DMS 273 (cell line): ENCODE data around the gene UNC13B.
"Not testable (repeated sequence)": the region's sequence is repeated elsewhere in the genome, so short reads cannot be mapped to it uniquely, and the experiment has no call there.

Experiments used
- DNase-seq: peaks from one replicate; lab custom pipeline; 2025; ENCODE audit not compliant: unreplicated experiment; lab: John Stamatoyannopoulos, UW

Gene UNC13B

DNA sequence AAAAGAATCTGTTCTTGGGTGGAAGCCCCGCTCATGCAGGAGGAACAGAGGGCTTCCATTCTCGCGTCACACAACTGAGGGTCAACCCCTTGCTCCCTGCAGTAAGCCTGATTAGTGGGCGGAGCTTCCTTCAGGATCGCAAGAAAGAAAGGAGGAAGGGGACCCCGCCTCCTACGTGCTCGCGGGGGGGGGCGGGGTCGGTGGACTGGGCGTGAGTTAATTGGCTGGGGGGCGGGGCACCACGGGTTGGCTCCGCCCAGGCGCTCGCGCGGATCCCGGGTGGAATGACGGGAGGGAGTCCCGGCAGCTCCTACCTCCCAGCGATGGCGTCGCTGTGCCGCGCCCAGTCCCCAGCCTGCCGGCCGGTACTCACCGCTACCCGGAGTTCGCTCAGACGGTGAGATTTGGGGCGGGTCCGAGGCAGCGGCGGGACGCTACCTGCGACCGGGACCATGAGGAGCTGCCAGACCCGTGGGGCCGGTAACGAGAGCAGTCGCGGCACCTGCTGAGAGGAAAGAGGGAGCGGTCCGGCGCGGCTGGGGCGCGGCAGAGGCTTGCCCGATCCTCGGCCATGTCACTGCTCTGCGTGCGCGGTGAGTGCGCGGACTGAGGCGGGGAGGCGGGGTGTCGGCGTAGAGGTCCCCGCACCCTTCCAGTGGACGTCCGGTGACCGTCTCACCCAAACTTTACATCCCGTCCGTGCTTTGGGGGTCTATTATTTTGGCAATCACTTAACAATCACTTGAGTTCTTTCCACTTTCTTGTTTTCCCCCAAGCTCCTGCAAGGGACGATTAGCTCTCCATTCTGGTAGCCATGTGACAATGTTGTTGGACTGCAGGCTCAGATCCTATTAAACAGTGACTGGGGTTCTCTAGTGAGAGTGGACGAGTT lies at the start of gene UNC13B:
Gene UNC13B (plus strand): TSS at position 297 of the 892 bp plus-strand sequence. CDS start 275 bp downstream, at position 572.
- peak; percentile 97 for DNase-seq

DNA sequence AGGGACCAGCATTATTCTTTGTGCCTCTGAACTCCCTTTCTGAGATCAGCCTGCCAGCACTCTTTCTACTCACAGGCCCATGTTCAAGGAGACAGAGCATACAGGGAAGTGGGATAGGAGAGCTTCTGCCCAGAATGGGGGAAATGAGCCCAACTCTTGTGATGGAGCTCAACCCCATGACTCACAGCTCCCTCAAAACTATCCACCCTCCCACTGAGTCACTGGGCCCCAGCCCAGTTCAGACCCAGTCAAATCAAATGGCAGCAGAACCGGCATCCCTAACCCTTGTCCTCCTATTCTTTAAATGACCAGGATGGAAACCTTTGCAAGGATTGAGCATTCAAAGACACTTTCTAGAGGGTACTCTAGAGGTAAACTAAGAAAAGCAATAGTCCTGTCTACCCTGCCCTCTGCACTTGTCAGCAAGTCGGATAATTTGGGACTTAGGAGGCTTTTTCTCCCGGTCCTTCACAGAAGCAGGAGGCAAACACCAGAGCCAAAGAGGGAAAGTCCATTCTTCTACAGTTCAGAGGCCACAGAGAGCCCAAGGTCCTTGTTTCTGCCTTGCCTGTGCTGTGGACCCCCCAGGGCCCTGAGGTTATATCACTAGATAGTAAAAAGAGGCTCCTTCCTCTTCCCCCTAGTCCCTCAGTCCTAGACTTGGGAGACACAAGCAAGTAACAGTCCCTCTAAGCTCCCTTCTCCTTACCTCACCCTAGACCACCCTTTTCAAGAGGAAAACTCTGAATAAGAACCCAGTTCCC lies 49.4 kb upstream of the UNC13B start:
- DNase-seq: no peak

- peak; percentile 94 for DNase-seq
Observed at GRCh38 chr9:35114113-35114839, 47.5 kb upstream of the UNC13B start.

DNA sequence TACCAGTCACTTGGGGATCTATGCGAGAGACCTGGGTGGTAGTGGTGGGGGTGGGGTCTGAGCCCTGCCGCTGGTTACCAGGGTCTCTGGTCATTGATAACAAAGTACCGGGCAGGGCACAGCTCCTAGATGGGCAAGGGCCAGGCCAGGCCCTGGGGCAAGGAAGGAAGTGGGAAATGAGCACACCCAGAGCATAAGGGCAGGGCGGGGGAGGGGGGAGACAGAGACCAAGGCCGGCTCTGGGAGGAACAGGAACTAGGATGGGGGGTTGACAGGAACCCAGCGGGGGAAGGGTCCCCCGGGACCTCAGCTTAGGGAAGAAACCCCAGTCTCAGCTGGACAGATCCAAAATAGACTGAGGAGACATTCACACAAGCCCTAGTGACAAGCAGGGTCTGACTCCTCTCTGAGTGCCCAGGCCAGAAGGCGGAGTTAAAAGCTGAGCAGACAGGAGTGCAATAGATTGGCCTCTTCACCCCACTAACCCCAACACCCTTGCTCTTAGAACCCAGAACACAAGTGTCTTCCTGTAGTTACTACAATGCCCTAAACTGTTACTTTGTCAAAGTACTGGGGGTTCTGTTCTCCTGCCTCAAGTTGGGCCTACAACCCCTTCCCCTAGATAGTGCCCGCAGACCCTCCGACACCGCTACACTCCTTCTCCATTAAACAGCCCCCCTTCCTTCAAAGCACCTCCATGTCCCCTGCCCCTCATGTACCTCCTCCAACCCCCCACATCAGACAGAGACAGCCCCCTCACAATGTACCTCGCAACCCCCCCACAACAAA lies 46.8 kb upstream of the UNC13B start:
- DNase-seq: peak; percentile 55

GRCh38 chr9:35115680-35116538 lies 45.9 kb upstream of the UNC13B start, which contains the start of gene ATOSB:
ATOSB (minus strand) TSS chr9:35115862; CDS start chr9:35108274, 7,588 bp downstream.
- DNase-seq: peak; percentile 98

DNA sequence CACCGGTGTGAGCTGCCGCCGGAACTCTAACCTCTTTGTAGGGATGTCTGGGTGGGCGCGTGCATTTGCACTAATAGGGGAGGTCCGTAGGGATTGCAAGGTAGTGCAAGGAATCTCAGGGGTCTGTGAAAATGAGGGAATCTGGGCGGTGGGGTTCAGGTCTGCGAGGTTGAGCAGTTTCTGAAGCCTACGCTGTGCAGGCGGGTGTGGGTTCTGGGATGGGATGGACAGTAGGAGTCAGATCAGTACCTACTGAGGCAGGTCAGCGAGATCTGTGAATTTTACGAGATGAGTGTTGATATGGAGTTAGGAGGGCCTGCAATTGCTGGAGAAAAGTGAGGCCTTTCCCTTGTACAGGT lies 45.3 kb upstream of the UNC13B start:
- no peak for DNase-seq

DNA sequence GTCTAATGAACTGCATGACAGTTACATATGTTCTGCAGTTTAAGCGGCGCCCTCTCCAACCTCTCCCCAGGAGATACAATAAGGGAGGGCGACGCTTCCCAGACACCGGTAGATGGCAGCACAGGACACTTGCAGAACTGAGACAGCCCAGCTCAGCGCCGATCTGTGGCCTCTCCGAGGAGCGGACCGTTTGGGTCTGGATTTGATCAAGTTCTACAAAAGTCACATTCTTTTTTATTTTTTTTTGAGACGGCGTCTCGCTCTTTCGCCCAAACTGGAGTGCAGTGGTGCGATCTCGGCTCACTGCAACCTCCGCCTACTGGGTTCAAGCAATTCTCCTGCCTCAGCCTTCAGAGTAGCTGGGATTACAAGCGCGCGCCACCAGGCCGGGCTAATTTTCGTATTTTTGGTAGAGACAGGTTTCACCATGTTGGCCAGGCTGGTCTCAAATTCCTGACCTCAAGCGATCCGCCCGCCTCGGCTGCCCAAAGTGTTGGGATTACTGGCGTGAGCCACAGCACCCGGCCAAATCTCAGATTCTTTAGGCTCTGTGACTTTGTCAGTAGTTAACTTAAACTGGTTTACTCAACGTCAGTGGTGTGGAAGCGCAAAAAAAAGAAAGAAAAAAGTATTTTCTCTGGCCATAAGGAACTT lies 44.8 kb upstream of the UNC13B start:
- DNase-seq: peak; percentile 96

GRCh38 chr9:35134920-35135319 lies 26.9 kb upstream of the UNC13B start:
- DNase-seq: no peak

DNA sequence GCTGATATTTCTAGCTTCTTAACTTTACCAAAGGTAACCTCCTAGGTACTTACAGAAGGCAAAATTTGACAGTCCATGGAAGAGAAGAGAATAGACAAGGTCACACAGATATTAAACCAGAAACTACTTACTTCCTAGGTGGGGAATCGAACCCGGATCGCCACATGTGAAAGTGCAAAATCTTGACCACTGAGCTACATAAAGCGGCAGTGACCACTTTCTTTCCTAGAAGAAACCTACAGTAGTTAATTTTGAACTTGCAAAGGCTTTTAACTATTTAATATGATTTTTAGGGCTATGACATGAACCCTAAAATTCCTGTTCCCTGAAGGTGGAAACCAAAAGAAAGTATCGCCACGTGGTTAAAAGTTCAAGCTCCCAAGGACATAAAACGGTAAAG lies 25.8 kb upstream of the UNC13B start:
- no peak for DNase-seq

DNA sequence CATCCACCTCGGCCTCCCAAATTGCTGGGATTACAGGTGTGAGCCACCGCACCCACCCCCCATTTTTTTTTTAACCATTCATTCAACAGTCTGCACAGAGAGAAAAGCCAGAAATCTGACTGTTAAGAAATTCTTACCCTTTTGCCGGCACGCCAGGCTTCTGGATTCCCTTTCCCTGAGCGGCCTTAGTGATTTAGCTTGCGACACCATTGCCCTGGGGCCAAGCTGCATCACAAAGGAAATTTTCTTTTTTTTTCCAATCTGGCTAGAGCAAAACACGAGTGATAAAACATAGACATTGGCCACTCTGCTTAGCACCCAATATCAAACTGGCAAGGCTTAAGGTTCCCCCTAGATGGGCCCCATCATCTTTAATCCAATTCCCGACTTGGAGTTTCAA lies 24.9 kb upstream of the UNC13B start:
- no peak for DNase-seq

DNA sequence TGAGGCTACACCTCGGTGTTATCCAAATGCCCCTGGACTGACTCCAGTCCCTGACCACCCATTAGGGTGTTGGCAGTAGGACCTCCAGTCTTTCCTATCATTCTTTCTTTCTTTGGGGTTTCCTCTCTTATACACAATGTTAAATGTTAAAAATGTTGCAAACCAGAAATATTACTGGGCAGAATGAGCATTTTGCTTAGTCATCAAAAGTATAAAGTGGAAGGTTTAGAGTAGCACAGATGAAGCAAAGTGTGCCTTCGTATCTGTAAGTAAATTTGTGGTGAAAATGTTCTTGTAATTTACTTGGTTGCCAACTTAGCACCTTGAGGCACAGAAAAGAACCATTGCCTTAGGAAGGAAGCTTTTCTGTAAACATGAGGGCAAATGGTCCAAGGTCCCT lies 21.7 kb upstream of the UNC13B start:
- no peak for DNase-seq

- no peak for DNase-seq
Observed at GRCh38 chr9:35142037-35142436, 19.8 kb upstream of the UNC13B start.

DNA sequence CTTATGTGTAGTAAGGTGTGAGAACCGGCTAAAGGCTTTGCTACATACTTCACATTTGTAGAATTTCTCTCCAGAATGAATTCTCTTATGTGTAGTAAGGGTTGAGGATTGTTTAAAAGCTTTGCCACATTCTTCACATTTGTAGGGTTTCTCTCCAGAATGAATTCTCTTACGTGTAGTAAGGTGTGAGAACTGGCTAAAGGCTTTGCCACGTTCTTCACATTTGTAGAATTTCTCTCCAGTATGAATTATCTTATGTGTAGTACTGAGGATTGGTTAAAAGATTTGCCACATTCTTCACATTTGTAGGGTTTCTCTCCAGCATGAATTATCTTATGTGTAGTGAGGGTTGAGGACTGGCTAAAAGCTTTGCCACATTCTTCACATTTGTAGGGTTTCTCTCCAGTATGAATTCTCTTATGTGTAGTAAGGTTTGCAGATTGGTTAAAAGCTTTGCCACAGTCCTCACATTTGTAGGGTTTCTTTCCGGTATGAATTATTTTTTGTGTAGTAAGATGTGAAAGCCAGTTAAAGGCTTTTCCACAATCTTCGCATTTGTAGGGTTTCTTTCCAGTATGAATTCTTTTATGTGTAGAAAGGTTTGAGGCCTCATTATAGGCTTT lies 13.8 kb upstream of the UNC13B start:
- DNase-seq: not testable (repeated sequence)

DNA sequence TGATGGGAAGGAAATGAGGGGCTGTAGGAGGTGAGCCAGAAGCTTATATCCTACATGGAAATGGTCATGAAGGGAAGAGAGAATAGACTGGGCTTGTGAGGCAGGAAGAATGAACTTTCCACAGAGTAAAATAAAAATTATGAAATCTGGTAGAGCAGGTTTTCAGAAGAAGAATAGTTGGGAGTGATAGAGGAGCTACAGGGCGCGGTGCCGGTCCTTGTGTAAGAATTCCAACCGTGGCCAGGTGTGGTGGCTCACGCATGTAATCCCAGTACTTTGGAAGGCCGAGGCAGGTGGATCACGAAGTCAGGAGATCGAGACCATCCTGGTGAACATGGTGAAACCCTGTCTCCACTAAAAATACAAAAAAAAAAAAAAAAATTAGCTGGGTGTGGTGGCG lies 8.9 kb upstream of the UNC13B start:
- DNase-seq: no peak

- DNase-seq: no peak
Observed at GRCh38 chr9:35156781-35157180, 5.0 kb upstream of the UNC13B start.

DNA sequence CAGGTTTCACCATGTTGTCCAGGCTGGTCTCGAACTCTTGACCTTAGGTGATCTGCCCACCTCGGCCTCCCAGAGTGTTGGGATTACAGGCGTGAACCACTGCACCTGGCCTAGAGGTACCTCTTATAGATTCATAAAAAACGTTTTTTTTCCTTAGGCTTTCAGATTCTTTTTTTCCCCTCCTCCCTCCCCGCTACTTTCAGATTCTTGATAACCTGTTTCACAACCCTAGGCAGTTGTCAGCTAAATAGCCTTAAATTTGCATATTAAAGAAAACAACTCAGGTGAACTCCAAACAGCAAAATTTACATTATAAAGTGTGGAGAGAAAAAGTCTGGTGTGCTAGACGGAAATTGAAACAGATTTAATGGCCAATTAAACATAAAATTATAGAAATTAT lies 4.0 kb upstream of the UNC13B start:
- DNase-seq: not testable (repeated sequence)

GRCh38 chr9:35158501-35159280 lies 3.1 kb upstream of the UNC13B start:
- DNase-seq: no peak
